ENCODE results near the gene MAML1.

MAML1 gene

DNA sequence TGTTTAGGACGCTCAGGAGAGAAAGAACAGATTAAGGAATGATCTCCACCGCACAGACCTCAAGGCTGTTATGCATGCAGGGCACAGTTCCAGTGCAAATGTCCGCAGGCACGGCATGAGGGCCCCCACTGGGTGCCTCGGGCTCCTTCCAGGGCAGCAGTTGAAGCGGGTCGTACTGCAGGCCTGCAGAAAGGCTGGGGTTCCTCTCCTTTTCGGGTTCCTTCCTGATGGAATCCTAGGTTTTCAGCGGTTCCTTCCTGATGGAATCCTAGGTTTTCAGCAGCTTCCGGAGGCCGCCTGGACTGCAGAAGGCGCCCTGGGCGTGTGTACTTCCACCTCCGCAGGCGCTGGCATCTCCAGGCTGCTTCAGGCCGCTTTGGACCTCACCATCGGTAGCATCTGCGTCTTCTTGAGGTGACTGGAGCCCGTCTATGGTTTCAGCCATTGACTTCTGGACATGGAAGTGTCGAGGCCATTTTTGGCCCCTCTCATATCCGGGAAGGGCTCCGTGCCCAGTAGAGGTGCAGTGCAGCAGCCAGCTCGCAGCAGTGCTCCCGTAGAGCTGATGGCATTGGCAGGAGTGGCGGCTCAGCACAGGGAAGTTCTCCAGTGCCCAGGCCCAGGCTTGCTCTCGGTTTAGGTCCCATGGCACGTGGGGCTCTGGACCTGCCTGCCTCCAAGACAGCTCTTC is 79.7 kb downstream of the MAML1 start:
- no peak for DNase-seq

DNA sequence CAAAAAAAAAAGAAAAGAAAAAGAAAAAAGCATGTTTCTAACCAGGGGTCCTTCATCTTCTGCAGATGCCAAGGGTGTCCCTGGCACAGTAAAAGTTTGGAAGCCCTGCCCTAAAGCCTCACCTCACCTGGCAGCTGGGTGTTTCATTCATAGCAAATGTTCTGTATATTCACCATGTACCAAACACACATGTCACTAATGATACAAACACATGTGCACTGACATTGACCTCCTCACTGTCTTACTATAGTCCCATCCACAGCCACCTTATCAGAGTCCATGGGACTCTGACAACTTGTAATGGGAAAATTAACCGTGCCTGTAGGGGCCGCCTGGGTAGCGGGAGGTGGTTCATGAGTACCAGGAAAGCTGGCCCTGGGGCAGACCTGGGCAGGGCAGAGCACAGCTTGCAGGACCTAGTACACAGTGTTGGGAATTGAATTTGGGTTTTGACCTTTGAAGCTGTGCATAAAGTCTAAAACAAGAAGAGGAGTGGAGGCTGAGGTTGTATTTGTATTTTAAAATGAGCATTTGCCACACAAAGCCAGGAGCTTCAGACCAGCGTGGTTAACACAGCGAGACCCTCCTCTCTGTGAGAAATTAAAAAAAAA is 80.5 kb downstream of the MAML1 start:
- no peak for DNase-seq

DNA sequence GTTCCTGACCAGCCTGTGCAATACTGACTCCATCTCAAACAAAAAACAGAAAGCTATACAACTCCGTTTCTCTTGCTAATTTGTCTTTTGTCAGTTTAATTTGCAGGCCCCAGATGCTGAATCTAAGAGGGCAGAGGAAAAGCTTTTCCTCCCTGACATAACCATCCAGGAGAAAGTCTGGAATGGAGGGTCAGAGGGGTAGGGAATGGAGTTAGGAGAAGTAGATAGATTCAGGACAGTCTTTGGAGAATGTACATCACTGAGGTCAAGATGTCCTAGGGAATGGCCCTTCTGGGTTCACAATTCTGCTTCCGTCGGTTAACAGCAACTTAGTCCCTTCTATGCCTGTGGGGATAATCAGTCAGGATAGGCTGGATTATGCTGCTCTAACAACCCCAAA is 81.5 kb downstream of the MAML1 start:
- no peak for DNase-seq

DNA sequence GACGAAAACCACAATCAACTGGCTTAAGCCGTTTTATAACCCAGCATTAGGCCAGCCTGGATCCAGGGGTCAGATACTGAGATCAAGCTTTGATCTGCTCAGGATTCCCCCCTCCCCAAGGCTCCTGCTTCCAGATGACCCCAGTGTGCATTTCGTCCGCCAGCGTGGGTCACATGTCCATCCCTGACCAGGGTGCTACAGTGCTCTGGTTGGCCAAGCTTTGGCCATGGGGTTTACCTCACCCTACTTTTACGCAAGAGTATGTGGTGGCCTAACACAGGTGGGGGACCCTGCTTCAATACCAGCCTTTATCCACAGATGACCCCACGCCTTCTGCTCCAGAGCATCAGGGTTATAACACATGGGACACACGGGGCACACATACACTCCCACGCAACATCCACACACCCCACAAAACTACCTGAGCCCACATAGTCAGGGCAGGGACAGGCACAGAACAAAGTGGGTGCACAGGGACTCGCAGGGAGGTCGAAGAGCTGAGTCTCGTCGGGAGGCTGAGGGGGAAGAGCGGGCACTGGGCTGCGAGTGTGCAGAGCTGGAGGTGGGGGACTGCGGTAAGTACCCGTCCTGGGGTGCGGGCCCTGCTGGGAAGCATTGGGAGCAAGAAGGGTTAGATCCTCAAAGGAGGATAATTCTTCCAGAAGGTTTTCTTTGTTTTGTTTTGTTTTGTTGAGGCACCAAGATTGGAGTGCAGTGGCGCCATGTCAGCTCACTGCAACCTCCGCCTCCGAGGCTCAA is 83.0 kb downstream of the MAML1 start:
- no peak for DNase-seq

DNA sequence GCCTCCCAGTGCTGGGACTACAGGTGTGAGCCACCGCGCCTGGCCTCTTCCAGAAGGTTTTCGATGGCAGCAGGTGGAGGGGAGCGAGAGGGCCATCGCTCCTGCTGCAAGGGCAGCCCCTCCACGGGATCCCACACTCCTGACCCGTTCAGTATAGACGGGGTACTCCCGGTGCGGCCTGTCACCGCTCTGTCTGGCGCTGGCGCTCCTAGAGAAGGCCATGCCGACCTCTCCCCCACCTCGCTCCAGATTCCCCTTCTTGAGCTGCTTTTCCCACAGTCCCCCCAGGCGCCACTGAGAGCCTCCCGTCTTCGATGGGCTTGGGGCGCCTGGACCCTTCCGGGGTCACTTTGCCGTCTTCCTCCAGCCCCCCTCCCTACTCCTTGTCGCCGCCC is 83.8 kb downstream of the MAML1 start:
- no peak for DNase-seq

DNA sequence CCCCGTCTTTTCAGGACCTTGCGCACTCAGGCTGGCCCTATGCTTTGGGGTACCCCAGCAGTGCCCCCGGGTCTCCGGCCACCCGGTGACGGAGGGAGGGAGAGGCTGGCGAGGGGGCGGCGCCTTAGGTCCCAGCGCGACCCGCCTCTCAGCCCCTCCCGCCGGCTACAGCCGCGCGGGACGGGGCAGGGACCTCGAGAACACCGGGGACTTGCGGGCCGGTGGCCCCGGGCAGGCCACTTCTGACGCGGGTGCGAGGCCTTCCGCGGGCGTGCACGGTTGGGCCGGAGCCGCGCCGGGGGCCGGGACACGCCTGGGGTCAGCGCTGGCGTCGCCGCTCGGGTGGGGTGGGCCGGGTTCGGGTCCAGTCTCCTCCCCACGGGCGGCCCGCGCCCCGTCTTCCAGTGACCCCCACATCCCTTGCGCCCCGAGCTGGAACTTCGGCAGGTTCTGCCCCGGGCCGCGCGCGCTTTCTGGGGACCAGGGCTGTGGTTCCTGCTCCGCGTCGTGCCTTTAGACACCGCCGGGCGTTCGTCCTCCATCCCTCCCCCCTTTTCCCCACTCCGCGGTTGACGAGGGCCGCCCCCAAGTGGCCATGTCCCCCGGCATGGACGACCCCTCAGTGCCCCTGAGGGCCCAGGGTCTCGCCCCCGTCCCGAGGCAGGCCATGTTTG is 84.3 kb downstream of the MAML1 start:
- no peak for DNase-seq

DNA sequence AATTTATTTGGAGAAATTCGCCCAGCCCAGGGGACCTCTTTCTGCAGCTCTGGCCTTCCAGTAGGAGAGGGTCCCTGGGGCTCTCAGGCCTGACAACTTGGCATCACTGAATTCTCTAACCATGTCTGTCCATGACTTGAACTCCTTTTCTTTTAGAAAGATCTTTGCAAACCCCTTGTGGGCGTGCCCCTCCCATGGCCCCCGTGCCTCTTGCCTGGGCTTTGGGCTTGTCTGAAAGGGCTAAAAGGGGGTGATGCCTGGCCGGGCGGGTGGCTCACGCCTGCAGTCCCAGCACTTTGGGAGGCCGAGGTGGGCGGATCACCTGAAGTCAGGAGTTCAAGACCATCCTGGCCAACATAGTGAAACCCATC is 84.8 kb downstream of the MAML1 start:
- DNase-seq, result no peak

DNA sequence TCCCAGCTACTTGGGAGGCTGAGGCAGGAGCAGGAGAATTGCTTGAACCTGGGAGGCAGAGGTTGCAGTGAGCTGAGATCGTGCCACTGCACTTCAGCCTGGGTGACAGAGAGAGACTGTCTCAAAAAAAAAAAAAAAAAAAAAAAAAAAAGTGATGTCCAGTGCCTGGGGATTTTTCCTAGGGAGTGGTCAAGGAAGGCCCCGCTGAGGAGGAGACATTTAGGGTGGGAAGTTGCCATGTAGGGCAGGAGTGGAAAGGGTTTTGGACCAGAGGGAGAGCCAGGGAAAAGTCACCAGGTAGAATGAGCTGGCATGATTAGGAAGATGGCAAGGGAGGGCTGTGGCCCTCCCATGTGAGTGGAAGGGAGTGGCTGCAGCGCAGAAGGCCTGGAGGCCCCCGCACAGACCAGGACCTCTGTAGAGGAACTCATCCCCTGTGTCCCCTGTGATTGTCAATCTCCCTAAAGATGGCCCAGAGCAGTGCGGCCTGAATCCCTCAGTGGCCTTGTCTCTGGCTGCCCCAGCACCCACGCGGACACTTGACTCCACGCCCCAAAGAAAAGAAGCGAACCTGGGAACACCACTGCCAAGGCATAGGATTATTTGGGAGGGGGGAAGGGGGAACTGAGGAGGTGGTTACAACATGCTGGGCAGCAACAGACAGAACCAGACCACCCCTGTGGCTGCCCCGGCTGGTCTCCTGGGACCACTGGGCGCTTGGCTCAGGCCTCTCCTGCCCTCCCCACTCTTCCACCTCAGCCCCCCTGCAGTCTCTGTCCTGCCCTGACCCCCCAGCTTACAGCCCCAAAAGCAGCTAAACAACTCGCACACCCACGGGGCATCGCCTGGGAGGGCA is 85.5 kb downstream of the MAML1 start:
- DNase-seq, result no peak

DNA sequence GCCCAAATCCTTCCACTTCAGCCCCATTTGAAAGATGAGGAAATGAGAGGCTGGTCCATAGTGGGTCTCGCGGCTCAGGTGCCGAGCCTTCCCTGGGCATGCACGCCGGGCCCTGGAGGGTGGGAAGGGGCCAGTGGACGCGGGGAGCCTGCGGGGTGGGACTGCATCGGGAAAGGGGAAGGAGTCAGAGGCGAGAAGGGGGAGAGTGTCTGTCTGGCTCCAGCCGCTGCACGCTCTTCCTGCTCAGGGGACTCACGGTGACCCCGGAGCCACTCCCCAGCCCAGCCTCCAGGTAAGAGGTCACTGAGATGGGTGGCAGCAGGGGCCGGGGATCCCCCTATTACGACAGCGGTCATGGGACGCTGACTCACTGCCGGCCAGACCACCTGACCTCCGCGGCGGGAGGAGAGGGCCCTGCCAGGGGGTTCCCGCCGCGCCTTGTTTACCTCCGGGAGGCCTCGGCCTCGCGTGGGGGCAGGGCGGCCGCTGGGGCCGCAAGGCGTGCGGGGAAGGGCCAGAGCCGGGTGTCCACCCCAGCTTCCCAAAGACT is 86.2 kb downstream of the MAML1 start:
- DNase-seq, result peak; percentile 94

DNA sequence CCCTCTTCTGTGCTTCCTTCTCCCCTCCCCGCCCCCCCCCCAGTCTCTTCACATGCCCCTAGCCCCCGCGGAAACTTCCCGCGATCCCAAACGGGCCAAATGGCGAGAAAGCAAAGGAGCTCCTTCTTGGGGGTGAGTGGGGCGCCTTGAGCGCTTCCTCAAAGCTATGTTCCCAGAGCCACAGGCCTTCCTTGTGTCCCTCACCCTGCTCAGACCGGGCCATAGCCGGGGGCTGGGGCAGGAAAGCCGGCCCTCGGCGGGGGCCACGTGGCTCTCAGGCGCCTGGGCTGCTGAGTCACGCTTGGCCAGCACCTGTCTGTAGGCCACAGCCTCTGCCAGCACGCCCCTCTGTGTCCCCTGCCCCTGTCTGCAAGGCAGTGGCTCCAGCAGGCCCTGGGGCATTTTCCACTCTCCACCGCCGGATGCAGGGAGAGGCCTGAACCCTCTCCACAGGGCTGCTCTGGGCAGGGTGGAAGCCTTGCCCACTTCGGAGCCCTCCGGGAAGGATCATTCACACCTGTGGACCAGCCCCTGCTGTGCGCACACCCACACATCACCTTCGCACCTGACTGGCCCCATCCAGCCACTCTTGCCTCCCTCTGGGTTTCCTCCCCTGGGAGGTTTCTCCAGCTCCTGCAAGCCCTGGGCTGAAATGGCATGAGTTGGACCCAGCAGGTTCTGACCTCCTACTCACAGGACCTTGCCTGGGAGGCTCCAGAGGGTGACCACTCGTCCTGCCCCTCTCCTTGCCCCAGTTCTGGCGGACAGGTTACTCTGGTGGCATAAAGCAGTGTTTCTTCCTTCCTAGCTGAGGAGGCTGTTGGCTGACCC is 86.9 kb downstream of the MAML1 start:
- DNase-seq, result peak; percentile 62

DNA sequence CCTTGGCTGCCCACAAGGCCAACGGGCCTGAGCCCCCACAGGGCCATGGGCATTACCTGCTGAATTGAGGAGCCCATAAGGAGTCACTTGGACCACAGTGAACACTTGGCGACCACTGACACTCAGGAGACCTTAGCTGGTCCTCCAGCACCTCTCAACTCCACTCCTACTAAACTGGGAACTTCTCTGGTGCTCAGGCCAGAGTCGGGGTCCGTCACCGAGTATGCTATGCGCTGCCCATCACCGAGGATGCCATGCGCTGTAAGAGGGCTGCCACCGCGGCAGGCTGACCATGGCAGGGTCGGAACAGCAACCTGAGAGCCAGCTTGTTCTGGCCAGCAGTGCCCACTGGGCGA is 87.5 kb downstream of the MAML1 start:
- DNase-seq, result no peak

DNA sequence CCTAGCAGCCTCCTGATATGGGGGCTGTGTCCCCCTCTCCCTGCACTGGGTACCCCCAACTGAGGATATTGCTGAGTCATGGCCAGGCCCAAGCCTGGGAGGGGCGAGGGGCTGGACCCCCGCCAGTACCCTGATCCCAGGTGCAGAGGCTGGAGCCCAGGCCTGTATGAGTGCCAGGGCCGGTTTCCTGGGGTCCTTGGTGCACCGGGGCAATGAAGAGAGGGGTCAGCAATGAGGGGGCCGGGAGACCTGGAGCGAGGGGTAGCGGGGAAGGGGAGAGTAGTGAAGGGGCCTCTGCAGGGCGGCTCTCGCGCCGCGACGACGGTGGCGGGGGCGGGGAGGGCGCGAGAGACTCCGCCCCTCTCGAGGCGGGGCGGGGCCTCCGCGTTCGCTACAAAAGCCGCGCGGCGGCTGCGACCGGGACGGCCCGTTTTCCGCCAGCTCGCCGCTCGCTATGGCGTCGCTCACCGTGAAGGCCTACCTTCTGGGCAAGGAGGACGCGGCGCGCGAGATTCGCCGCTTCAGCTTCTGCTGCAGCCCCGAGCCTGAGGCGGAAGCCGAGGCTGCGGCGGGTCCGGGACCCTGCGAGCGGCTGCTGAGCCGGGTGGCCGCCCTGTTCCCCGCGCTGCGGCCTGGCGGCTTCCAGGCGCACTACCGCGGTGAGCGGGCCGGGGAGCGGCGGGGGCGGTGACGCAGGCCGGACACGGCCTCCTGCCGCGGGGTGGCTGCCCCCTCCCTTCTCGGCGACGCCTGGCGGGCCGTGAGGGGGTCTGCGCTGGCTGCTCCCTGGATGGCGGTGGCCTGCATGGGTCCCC is 88.1 kb downstream of the MAML1 start, which contains the start of gene SQSTM1:
SQSTM1 (plus strand) TSS at position 423 of the 815 bp plus-strand sequence; CDS start at position 455, 32 bp downstream.
- DNase-seq, result peak; percentile 89

DNA sequence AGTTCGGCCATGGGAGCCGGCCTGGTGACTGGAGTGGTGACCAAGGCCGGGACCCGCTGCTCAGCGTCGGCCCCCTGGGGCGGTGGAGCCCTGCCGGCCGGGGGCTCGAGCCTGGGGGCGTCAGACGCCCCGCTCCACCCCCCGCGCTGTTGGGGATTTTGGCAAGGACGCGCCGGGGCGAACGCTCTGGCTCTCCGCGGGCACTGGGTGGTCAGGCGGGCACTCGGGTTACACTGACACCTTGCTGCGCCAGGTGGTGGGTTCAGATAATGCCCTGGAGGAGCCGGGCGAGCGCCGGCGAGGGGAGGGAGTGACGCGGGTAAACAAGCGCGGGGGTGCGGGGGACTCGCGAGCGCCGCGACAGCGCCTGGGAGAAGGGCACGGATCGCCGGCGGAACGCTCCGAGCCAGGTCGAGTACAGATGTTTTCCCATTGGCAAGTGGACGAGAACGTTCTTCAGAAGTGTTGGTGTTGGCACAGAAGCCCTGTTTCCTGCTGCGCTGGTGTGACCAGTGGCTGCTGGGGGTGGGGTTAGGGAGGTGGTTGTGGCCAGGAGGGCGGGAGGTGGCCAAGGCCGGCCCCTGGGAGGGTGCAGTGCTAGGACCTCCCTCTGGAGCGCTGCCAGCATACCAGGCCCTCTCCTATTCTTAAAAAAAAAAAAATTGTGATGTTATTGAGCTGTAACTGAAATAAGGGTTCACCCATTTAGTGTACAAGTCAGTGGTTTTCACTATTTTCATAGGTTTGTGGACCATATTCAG is 88.9 kb downstream of the MAML1 start:
- peak; percentile 92 for DNase-seq

DNA sequence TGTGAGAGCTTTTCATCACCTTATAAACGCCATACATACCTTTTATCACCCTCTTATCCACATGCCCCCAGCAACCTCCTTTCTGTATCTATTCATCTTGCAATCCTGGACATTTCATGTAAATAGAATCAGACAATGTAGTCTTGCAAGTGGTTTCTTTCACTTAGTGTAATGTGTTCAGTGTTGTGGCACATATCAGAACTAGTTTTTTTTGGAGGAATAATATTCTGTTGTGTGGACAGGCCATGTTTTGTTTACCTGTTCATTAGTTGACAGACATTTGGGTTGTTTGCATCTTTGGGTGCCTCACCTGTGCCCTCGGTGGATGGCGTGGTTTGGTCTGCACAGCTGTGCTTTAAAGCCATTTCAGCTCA is 89.4 kb downstream of the MAML1 start:
- DNase-seq, result no peak

DNA sequence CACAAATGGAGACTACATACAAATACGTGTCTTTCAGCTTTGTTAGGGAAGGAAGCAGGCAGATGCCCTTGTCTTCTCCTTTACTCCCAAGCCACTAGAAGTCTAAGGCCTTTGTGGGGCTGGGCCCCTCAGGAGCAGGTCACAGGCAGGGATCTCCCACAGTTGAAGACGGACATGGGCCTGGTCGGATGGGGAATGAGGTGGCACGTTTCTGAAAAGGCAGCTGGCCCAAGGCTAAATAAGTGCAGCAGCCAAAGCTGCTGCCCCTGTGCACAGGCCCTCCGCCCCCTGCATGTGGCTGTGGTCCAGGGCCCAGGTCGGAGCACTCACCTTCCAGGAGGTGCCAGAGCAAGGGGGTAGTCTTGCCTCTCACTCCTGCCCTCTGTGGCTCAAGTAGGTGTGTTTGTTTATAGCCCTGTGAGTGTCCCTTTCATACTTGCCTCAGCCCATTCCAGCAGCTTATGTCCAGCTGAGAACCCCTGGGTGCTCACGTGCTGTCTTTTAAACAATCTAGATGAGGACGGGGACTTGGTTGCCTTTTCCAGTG is 89.9 kb downstream of the MAML1 start:
- DNase-seq, result no peak

DNA sequence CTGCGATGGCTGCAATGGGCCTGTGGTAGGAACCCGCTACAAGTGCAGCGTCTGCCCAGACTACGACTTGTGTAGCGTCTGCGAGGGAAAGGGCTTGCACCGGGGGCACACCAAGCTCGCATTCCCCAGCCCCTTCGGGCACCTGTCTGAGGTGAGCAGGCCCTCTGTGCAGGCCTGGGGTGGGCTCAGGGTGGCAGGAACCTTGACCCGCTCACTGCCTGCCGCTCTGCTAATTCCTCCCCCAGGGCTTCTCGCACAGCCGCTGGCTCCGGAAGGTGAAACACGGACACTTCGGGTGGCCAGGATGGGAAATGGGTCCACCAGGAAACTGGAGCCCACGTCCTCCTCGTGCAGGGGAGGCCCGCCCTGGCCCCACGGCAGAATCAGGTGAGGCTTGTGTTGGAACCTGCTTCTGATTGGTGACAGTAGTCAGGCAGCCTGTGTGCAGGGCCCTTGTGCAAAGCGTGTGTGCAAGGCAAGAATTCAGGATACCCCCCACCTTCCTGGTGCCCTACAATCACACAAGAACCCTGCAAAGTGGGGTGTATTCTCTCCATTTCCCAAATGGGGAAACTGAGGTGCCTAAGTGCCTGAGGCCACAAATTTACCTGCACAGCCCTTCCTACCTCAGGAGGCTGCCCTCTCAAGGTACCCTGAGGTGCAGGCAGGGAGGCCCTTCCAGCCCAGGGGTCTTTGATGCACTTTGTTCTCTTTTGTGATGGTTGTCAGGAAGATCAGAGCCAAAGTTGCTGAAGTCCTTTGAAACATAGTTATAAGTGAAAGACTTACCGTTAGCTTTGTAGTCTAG is 91.5 kb downstream of the MAML1 start:
- DNase-seq, result no peak

DNA sequence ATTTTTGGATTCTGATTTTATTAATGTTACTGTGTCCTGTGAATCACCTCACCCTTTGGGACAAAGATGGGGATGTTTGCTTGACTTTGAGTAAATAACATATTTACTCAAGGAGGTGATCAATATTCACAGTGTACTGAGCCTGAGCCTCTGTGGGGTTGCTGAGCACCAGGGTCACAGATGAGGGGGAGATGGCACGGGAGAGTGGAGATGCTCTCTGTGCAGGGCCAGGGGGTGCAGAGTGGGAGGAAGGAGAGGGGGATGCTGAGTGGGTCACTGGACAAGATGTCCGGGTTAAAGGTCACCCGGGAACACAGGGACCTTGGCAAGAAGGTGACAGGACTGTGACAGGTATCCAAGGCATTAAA is 92.1 kb downstream of the MAML1 start:
- DNase-seq, result no peak

DNA sequence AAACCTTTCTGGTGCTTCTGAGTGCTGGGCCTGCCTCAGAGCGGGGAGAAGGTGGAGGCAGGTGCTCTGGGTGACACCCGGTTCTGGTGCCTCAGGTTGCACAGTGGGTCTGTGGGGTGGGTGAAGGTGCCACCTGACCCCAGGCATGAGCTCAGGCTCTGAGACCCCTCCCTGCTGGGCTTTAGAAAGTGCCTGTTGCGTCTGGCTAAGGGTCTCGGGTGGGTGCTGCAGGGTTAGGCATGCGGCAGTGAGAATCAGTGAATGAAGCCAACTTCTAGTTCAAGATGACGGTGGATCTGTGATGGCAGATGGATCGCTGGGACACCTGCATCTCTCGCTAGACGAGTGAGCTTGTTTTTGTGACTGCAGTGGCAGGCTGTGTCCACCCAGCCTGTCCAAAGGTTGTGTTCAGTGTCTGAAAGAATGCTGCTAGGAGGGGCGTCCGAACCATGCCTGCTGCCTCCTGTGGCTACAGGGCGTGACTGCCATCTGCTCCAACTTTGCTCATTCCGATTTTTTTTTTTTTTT is 93.1 kb downstream of the MAML1 start:
- no peak for DNase-seq

Data from activated CD4-positive, alpha-beta T cell treated with anti-CD3 and anti-CD28 coated beads, Interleukin-10, Interleukin-2, amounts not matched to agents 100 ng/mL and 50 ng/mL, durations not matched to agents 16 hours and 8 hours (primary cell).